ENCODE results near the gene B3GALT4. TPM values are rescaled to one million over a fixed set of nuclear protein-coding genes. Genes with fewer than 3 reads are reported as not detected.
A peak's percentile ranks its signal among the peaks of the same experiment; 100 is the strongest.

B3GALT4 gene
- total and polyA plus RNA-seq, 2 of the 13 experiments (the other 11 are each of a cell fraction or from before 2014, with no cell fraction given) = 0.04 to 0.27 TPM

GRCh38 chr6:33317669-33318425, 40.9 kb downstream of the B3GALT4 start, which contains the start of gene ZBTB22 (continued):
- no peak for TF ChIP-seq ZFYVE20 (CRISPR knock-in tag; IDR thresholded peaks at IDR 0.05; ENCODE audit: borderline replicate concordance, low read depth)
- TF ChIP-seq TFDP2 (CRISPR knock-in tag; IDR thresholded peaks at IDR 0.05) = peak; percentile 50; the same call in 1 of the 2 replicates
- TF ChIP-seq KLF16 (CRISPR knock-in tag; IDR thresholded peaks at IDR 0.05) = peak in 1 of 2 experiments; percentile 74; a peak in 2 of 4 replicates
- TF ChIP-seq SALL2 (CRISPR knock-in tag; IDR thresholded peaks at IDR 0.05) = peak; percentile 63; the same call in 1 of the 2 replicates
- peak; percentile 46 for TF ChIP-seq ZBTB25 (CRISPR knock-in tag; IDR thresholded peaks at IDR 0.05)
- TF ChIP-seq MNT (IDR thresholded peaks at IDR 0.05) = peak; percentile 57
- peak; percentile 30 for TF ChIP-seq ZFX (CRISPR knock-in tag; IDR thresholded peaks at IDR 0.05; ENCODE audit: low read depth)
- 0 out of 2 replicates have a peak, but pooled peaks have one; percentile 8 for TF ChIP-seq SIX4 (CRISPR knock-in tag; IDR thresholded peaks at IDR 0.05)
- peak; percentile 66; the same call in 1 of the 2 replicates for TF ChIP-seq SALL1 (CRISPR knock-in tag; IDR thresholded peaks at IDR 0.05)
- no peak; the same call in none of the 2 replicates for TF ChIP-seq HNF1B (CRISPR knock-in tag; IDR thresholded peaks at IDR 0.05)
- TF ChIP-seq PRDM4 (CRISPR knock-in tag; IDR thresholded peaks at IDR 0.05; ENCODE audit: borderline replicate concordance) = no peak
- TF ChIP-seq NFYB (CRISPR knock-in tag; IDR thresholded peaks at IDR 0.05) = peak; percentile 88
- 0 out of 2 replicates have a peak, but pooled peaks have one; percentile 2 for TF ChIP-seq ZNF317 (CRISPR knock-in tag; IDR thresholded peaks at IDR 0.05)
- TF ChIP-seq UBTF (CRISPR knock-in tag; IDR thresholded peaks at IDR 0.05) = peak; percentile 58; the same call in 1 of the 2 replicates
- TF ChIP-seq ATF7-NPFF (CRISPR knock-in tag; IDR thresholded peaks at IDR 0.05; ENCODE audit: low read depth) = peak; percentile 43; the same call in 1 of the 2 replicates
- no peak for TF ChIP-seq ZNF749 (CRISPR knock-in tag; IDR thresholded peaks at IDR 0.05; ENCODE audit: borderline replicate concordance)
- peak; percentile 65 for TF ChIP-seq PHF20 (CRISPR knock-in tag; IDR thresholded peaks at IDR 0.05)
